GM12874 (cell line): ENCODE results near the gene ADARB1.

Experiments used
- TF ChIP-seq, protein P1 (sequence below): IDR thresholded peaks from 2 replicates; pipeline ENCODE4 v1.5.1; 2011; ENCODE audit warnings: low read depth, mild to moderate bottlenecking, control low read depth, low read length, moderate library complexity; ENCODE audit not compliant: insufficient read depth

The ADARB1 gene

DNA sequence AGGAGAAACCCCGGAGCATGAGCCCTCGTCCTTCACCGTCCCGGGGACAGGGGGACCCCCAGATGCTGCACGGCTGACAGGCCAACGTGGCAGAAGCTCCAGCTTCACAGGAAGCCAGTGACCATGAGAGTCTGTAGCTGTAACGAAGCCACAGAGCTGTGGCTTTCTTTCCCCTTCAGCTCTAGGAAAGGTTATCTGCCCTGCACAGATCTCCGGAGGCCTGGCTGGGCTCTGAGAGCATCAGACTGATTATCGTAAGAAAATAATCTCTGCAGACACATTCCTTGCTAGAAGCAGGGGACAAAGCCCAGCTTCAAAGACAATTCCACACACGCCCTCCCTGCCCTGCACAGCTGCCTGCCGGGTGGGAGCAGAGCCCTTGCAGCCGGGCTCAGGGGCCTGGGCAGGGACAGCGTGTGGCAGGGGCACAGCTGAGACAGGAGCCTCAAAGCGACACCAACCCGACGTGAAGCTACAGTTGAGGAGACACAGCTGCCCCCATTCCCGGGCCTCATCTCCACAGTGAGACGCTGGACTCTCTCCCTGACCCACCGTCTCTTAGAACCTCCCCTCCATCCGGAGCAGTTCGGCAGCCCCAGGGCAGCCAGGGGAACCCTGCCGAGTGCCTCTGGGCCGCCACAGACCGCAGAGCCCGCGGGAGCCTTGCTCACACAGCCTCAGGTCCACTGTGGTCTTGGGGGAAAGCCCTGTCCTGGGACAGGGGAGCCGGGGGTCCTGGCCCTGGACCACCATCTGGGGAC, 182.7 kb downstream of the ADARB1 start:
- TF ChIP-seq, protein P1, sequence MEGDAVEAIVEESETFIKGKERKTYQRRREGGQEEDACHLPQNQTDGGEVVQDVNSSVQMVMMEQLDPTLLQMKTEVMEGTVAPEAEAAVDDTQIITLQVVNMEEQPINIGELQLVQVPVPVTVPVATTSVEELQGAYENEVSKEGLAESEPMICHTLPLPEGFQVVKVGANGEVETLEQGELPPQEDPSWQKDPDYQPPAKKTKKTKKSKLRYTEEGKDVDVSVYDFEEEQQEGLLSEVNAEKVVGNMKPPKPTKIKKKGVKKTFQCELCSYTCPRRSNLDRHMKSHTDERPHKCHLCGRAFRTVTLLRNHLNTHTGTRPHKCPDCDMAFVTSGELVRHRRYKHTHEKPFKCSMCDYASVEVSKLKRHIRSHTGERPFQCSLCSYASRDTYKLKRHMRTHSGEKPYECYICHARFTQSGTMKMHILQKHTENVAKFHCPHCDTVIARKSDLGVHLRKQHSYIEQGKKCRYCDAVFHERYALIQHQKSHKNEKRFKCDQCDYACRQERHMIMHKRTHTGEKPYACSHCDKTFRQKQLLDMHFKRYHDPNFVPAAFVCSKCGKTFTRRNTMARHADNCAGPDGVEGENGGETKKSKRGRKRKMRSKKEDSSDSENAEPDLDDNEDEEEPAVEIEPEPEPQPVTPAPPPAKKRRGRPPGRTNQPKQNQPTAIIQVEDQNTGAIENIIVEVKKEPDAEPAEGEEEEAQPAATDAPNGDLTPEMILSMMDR = no peak

DNA sequence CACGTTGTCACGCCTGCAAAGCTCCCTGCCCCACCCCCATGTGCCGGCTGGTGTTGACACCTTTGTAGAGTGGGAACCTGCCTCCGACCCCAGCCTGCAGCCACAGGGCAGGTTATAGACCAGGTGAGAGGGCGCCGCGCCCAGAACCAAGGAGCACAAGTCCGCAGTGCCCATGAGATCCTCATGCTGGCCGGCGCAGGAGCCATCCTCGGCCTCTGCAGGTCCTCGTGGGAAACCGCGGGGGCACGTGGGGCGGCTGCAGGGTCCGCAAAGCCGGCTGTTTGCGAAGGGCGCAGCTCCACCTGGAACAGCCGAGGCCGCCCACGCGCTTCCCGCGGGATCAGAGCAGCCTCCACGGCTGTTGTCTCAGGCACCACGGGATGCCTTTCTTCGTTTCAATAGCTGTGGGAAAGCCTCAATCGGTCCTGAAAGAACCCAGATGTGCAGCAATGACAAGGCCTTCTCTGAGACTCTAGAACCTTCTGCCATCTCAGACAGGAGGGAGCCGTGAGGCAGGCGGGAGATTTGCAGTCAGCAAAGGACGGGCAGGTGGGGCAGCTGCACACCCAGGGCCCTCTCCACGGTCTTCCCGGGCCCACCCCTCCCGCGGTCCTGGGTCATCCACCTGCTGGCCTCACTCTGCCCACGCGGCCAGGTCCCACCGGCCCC, 183.4 kb downstream of the ADARB1 start:
- TF ChIP-seq, protein P1 = no peak

DNA sequence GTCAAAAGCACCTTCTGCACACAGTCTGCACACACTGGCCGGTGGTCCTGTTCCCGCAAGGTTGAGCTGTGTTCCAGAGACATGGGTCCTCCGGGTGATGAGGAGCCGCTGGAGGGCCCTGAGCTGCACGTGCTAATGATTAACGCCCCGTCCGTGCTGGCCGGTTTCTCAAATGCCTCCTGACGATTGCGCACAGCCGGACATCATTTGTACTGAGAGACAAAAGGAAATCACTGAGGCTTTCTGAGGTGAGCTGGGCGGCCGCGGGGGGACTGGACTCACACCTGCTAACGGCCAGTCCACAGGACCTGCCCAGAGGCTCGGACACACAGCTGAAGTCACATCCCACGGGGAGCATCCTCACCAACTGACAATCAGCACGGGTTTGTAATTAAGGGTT, 184.1 kb downstream of the ADARB1 start:
- TF ChIP-seq, protein P1 = no peak

DNA sequence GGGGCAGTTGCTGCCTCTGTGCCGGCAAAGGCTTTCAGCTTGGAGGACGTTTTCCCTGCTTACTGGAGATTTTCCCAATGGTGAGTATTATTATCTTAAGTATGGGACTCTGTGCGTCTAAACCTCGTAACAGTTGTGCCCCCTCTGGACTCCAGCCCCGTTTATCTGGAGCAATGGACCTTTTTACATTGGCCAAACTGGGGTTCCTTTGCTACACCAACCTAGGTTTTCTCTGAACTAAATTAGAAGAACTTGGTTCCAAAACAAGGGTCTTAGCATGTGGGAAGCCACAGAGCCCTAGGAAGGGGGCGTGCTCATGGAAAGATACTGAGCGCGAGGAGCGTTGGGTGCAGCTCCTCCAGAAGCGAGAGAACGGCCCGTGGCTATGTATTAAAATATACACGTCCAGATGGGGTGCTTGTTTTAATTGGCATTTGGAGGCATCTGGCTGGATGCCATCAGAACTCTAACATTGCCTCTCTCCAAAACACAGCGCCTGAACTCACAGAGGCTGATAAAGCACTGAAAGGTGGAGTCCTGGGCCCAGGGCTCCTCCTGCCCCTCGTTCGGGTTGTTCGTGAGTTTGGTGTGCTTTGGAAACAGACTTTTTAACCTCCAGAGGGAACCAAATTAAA, 184.9 kb downstream of the ADARB1 start:
- TF ChIP-seq, protein P1 = no peak

DNA sequence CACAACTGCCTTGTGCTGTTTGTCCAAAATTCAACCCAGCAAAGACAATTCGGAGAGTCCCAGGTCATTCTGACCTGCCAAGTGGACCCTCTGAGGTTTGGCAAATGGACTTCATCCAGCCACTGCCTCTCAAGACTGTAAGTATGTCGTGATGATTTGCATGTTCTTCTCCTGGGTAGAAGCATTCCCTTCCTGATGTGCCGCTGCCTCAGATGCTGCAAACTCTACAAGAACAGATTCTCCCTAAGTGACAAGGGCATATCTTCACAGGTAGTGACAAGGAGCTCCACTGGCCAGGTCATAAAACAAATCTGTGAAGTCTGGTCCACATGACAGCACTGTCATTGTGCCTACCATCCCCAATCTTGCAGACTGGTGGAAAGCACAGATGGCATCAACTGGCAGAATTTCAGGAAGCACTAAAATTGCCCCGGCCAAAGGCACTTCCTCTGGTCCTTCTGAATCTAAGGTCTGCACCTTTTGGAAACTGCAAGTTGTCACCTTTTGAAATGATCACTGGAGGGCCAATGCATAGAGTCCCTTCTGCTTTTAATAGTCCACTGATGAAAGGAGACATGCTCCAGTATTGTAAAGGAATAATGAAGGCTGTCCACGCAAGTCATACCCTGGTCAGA, 185.9 kb downstream of the ADARB1 start:
- TF ChIP-seq, protein P1 = no peak

DNA sequence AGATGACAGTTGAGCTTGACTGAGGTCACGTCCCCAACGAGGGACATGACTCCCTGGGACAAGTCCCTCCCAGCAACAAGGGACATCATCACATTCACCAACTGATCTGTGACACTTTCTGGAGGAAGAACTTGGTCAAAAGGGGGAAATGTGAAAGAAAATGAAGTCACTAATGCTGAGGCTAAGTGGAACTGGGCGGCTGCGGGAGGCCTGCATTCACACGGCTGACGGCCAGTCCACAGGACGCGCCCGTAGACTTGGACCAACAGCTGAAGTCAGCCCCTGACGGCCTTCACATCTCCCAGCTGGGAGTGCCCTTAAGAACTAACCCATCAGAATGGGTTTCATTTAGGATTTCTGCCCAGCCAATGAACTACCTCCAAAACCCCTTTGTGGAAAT, 186.7 kb downstream of the ADARB1 start:
- TF ChIP-seq, protein P1 = no peak

DNA sequence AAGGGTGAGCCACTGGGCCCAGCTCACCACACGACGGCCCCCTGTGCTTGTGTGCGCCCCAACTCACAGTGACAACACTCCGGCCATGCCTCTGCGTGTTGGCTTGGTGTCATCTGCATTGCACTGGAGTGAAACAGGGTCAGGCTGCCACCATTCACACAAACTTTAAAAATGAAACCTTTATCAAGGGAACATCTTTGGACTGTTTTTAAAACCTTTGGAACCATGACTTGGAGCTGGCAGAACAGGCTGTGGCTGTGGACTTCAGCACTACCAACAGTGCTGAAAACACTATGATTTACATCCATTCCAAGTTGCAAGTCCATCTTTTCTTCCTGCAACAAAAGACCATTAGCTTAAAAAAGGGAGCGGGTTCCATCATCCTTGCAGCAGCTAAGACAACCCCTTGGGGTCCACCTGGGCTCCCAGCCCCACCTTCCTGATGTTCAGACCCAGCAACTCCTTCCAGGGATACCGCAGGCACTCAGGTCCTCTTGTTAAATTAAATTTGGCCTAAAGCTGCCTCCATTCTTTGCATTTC, 187.7 kb downstream of the ADARB1 start:
- TF ChIP-seq, protein P1 = no peak
